Aortic smooth muscle cell (primary cell): ENCODE results near the gene PCDH7. TPM values are rescaled to one million over a fixed set of nuclear protein-coding genes. Genes with fewer than 3 reads are reported as not detected.

Source experiments
- total RNA-seq: library from RNA; depleted of rRNA; stranded (reverse); fragments of >200 nt; gene quantifications from 2 replicates; pipeline ENCODE4 v1.2.3, GENCODE V29; 2014

Gene PCDH7
- 169 and 233 TPM in 2 replicates for total RNA-seq

GRCh38 chr4:30720021-30720660 is at the start of gene PCDH7:
Gene PCDH7, plus strand, starts transcription at chr4:30720369. Its CDS starts 1,054 bp downstream, at chr4:30721423.

